HepG2 (cell line): ENCODE data around the gene LGALS4. TPM values are rescaled to one million over a fixed set of nuclear protein-coding genes. Genes with fewer than 3 reads are reported as not detected.

ENCODE experiments used
- ARNTL ChIP-seq: sonication (generic); formaldehyde crosslinking; IDR thresholded peaks from 2 replicates; pipeline ENCODE4 v1.4.0; 2020; ENCODE audit warnings: mild to moderate bottlenecking, missing genetic modification reagents
- HHEX ChIP-seq: IDR thresholded peaks from 2 replicates; pipeline ENCODE4 v1.6.1; 2016; ENCODE audit warnings: control low read depth
- HNRNPLL ChIP-seq: fragments of 200-400 bp; formaldehyde crosslinking; IDR thresholded peaks from 2 replicates; pipeline ENCODE4 v1.6.1; 2017; ENCODE audit warnings: mild to moderate bottlenecking, low read depth, low read length; ENCODE audit not compliant: poor library complexity, severe bottlenecking
- IRX3 ChIP-seq: sonication (generic); formaldehyde crosslinking; IDR thresholded peaks from 2 replicates; pipeline ENCODE4 v1.8.1; 2023; ENCODE audit warnings: mild to moderate bottlenecking, low read depth, missing genetic modification reagents, borderline replicate concordance
- MTERF4 ChIP-seq: sonication (generic); formaldehyde crosslinking; IDR thresholded peaks from 2 replicates; pipeline ENCODE4 v1.8.0; 2023; ENCODE audit warnings: mild to moderate bottlenecking, missing genetic modification reagents
- NFIC ChIP-seq: IDR thresholded peaks from 2 replicates; pipeline ENCODE4 v1.6.1; 2012; ENCODE audit warnings: mild to moderate bottlenecking, low read length, inconsistent platforms
- PBX3 ChIP-seq: sonication (generic); formaldehyde crosslinking; IDR thresholded peaks from 2 replicates; pipeline ENCODE4 v1.8.1; 2023; ENCODE audit warnings: missing genetic modification reagents, inconsistent platforms, borderline replicate concordance
- PCBP2 ChIP-seq: fragments of 200-400 bp; formaldehyde crosslinking; optimal IDR thresholded peaks from 2 replicates; pipeline ENCODE3; 2018; ENCODE audit warnings: low read length, low read depth; ENCODE audit not compliant: poor library complexity, severe bottlenecking
- RFX5 ChIP-seq: IDR thresholded peaks from 2 replicates; pipeline ENCODE4 v1.6.1; 2011; ENCODE audit warnings: low read depth, low read length, improper control_type of control experiment
- RXRA ChIP-seq: sonication (generic); formaldehyde crosslinking; IDR thresholded peaks from 2 replicates; pipeline ENCODE4 v1.5.1; 2020; ENCODE audit warnings: missing genetic modification reagents
- SMYD3 ChIP-seq: sonication (generic); formaldehyde crosslinking; IDR thresholded peaks from 2 replicates; pipeline ENCODE4 v1.8.1; 2023; ENCODE audit warnings: mild to moderate bottlenecking, missing genetic modification reagents
- THAP7 ChIP-seq: sonication (generic); formaldehyde crosslinking; IDR thresholded peaks from 2 replicates; pipeline ENCODE4 v1.8.1; 2023; ENCODE audit warnings: mild to moderate bottlenecking, missing genetic modification reagents
- ZBTB38 ChIP-seq: sonication (generic); formaldehyde crosslinking; IDR thresholded peaks from 2 replicates; pipeline ENCODE4 v1.5.1; 2020; ENCODE audit warnings: mild to moderate bottlenecking, missing genetic modification reagents
- ZBTB7B ChIP-seq: sonication (generic); formaldehyde crosslinking; IDR thresholded peaks from 2 replicates; pipeline ENCODE4 v1.4.0; 2020; ENCODE audit warnings: missing genetic modification reagents
- ZFY ChIP-seq: sonication (generic); formaldehyde crosslinking; IDR thresholded peaks from 2 replicates; pipeline ENCODE4 v1.4.0; 2020; ENCODE audit warnings: missing genetic modification reagents
- ZHX1 ChIP-seq: sonication (generic); formaldehyde crosslinking; IDR thresholded peaks from 2 replicates; pipeline ENCODE4 v1.8.1; 2022; ENCODE audit warnings: low read depth, mild to moderate bottlenecking, missing genetic modification reagents
- ZNF121 ChIP-seq: sonication (generic); formaldehyde crosslinking; IDR thresholded peaks from 2 replicates; pipeline ENCODE4 v1.5.0; 2020; ENCODE audit warnings: mild to moderate bottlenecking, missing genetic modification reagents
- ZNF281 ChIP-seq: sonication (generic); formaldehyde crosslinking; IDR thresholded peaks from 2 replicates; pipeline ENCODE4 v1.4.0; 2020; ENCODE audit warnings: missing genetic modification reagents, borderline replicate concordance
- ZNF550 ChIP-seq: sonication (generic); formaldehyde crosslinking; IDR thresholded peaks from 2 replicates; pipeline ENCODE4 v1.4.0; 2020; ENCODE audit warnings: mild to moderate bottlenecking, missing genetic modification reagents, borderline replicate concordance
- ZNF746 ChIP-seq: sonication (generic); formaldehyde crosslinking; IDR thresholded peaks from 2 replicates; pipeline ENCODE4 v1.8.0; 2022; ENCODE audit warnings: mild to moderate bottlenecking, missing genetic modification reagents
- ZSCAN21 ChIP-seq: sonication (generic); formaldehyde crosslinking; IDR thresholded peaks from 2 replicates; pipeline ENCODE4 v1.8.0; 2022; ENCODE audit warnings: mild to moderate bottlenecking, missing genetic modification reagents, moderate library complexity, borderline replicate concordance
- polyA plus RNA-seq, 8 experiments: library from polyadenylated mRNA; depleted of rRNA in 3 of 8; stranded (reverse) in 7 of 8; unstranded in 1 of 8; fragments of >200 nt; fragmentation: Illumina TruSeq in 4 of 8; extraction: Trizol in 4 of 8; gene quantifications; 2 replicates each; pipeline versions ENCODE4 v1.2.1 to v1.2.3, GENCODE V29; 2011 to 2016; ENCODE audit warnings: low read depth in 4 of 8, missing spikeins in 1 of 8, mixed read lengths in 1 of 8; ENCODE audit not compliant: insufficient read depth in 1 of 8
- total RNA-seq, 5 experiments: library from RNA; depleted of rRNA; stranded (reverse); fragments of >200 nt; fragmentation: Illumina TruSeq; extraction: Trizol; gene quantifications; 2 replicates each; pipeline ENCODE4 v1.2.3, GENCODE V29; 2016; ENCODE audit warnings: low read depth in 1 of 5

Gene LGALS4
- total and polyA plus RNA-seq, 2 of the 13 experiments (the other 11 are each of a cell fraction or from before 2014, with no cell fraction given): 0.24 to 0.71 TPM

GRCh38 chr19:38792250-38793111 lies 20.3 kb downstream of the LGALS4 start (continued):
- no peak for TF ChIP-seq ZNF281 (CRISPR knock-in tag)
- peak; percentile 57 for TF ChIP-seq ZFY
- no peak for TF ChIP-seq ZNF550
- TF ChIP-seq HHEX (CRISPR knock-in tag): no peak
- no peak for TF ChIP-seq IRX3
- peak; percentile 16 for TF ChIP-seq HNRNPLL
- no peak for TF ChIP-seq RFX5
- no peak for TF ChIP-seq MTERF4 (CRISPR knock-in tag)
- TF ChIP-seq ZBTB38 (CRISPR knock-in tag): peak; percentile 76
- no peak for TF ChIP-seq THAP7
- TF ChIP-seq NFIC: no peak
- TF ChIP-seq PBX3 (CRISPR knock-in tag): no peak
- TF ChIP-seq RXRA (CRISPR knock-in tag): no peak; the same call in 1 of the 2 replicates
- TF ChIP-seq ZNF121 (CRISPR knock-in tag): no peak
- TF ChIP-seq ZNF746 (CRISPR knock-in tag): no peak
- TF ChIP-seq PCBP2: no peak
- peak; percentile 21; the same call in 1 of the 2 replicates for TF ChIP-seq ZBTB7B
- TF ChIP-seq SMYD3 (CRISPR knock-in tag): no peak
- TF ChIP-seq ARNTL (CRISPR knock-in tag): no peak
- TF ChIP-seq ZHX1 (CRISPR knock-in tag): no peak
- no peak for TF ChIP-seq ZSCAN21 (CRISPR knock-in tag)
